Epidermal melanocyte (primary cell): Measurements from ENCODE around the gene LPXN.
"Not testable (repeated sequence)": the region's sequence is repeated elsewhere in the genome, so short reads cannot be mapped to it uniquely, and the experiment has no call there.

Experiments
- DNase-seq: peaks from one replicate; pipeline ENCODE4 v3.0.0; 2011; ENCODE audit warnings: low spot score; ENCODE audit not compliant: insufficient read length

The LPXN gene

GRCh38 chr11:58579192-58580129 lies 3.8 kb upstream of the LPXN start:
- no peak for DNase-seq

- peak; percentile 53 for DNase-seq
Measured at GRCh38 chr11:58578635-58579191, 3.1 kb upstream of the LPXN start, which contains the start of gene ZFP91. Gene ZFP91, plus strand, starts transcription at chr11:58579063. Its CDS starts 219 bp downstream, at chr11:58579282.

- DNase-seq, result peak; percentile 36
Measured at GRCh38 chr11:58578136-58578634, 2.5 kb upstream of the LPXN start.

GRCh38 chr11:58577555-58578135 lies 2.0 kb upstream of the LPXN start:
- no peak for DNase-seq

- no peak for DNase-seq
Measured at GRCh38 chr11:58576887-58577471, 1.3 kb upstream of the LPXN start.

- no peak for DNase-seq
Measured at GRCh38 chr11:58574881-58575280, 775 bp downstream of the LPXN start.

- no peak for DNase-seq
Measured at GRCh38 chr11:58573451-58574104, 2.1 kb downstream of the LPXN start.

GRCh38 chr11:58572906-58573305 lies 2.8 kb downstream of the LPXN start:
- DNase-seq, result not testable (repeated sequence)

GRCh38 chr11:58567889-58568512 lies 7.7 kb downstream of the LPXN start:
- no peak for DNase-seq

- no peak for DNase-seq
Measured at GRCh38 chr11:58564231-58564630, 11.4 kb downstream of the LPXN start.

- no peak for DNase-seq
Measured at GRCh38 chr11:58562375-58562800, 13.3 kb downstream of the LPXN start.

- DNase-seq, result no peak
Measured at GRCh38 chr11:58561394-58562098, 14.1 kb downstream of the LPXN start.

- no peak for DNase-seq
Measured at GRCh38 chr11:58560842-58561241, 14.8 kb downstream of the LPXN start.

- DNase-seq, result no peak
Measured at GRCh38 chr11:58549644-58550043, 26.0 kb downstream of the LPXN start.

- DNase-seq, result no peak
Measured at GRCh38 chr11:58546841-58547240, 28.8 kb downstream of the LPXN start.

- DNase-seq, result no peak
Measured at GRCh38 chr11:58531865-58532341, 43.8 kb downstream of the LPXN start.

GRCh38 chr11:58530236-58530635 lies 45.4 kb downstream of the LPXN start:
- DNase-seq, result no peak

GRCh38 chr11:58527429-58527828 lies 48.2 kb downstream of the LPXN start:
- no peak for DNase-seq

GRCh38 chr11:58526721-58527120 lies 48.9 kb downstream of the LPXN start:
- DNase-seq, result no peak

- no peak for DNase-seq
Measured at GRCh38 chr11:58525037-58525614, 50.5 kb downstream of the LPXN start.
